D721Med (cell line): ENCODE measurements around the gene MYD88.

Source experiments
- DNase-seq: peaks from one replicate; pipeline ENCODE4 v3.0.0; 2011; ENCODE audit warnings: low spot score; ENCODE audit not compliant: insufficient read length
- FAIRE-seq: peaks from 2 replicates; lab custom pipeline; 2011; peaks lifted over from hg19 to GRCh38; lab: Jason Lieb, UNC
- TF ChIP-seq, protein P1 (sequence below): IDR thresholded peaks from 2 replicates; pipeline ENCODE4 v1.5.1; 2012; ENCODE audit warnings: mild to moderate bottlenecking, control low read depth; ENCODE audit not compliant: insufficient read depth; ENCODE audit errors: missing control alignments

The MYD88 gene

DNA sequence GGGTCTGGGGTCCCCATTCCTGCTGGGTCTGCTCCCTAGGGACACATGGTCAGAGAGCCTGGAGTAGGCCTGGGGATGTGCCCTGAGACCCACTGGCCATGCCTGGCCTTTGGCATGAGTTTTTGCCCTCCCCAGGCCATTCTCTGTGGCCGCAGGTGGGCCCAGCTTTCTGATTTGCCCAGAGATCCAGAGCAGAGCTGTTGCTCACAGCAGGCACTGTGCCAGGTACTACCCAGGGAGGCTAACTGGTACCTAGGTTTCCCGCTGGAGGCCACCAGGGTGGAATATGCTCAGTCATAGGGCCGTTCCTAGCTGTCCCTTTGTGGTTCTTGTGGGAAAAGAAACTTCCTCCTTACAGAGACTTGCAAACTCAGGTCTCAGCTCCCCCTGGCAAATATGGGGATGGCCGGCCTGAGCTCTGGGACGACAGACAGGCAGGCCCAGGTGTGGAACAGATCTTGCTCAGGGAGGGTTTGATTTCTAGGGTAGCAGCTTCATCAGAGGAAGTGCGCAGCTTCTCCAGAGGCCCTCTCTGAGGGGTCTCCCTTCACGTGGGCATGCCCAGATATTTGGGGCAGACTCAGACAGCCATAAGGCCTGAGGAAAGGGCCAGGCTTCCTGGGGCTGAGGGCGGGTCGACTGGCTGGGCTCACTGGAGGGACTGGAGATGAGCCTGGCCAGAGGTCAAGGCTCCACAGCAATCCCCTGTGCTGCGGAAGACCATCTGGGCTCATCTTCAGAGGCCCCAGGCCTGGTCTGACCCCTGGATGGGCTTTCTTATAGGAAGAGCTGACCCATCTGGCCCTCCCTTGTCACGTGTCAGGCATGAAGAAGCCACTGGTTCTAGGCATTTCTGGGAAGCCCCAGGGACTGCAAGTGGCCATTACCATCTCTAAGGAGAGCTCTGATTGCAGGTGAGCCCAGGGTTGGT is 29.5 kb upstream of the MYD88 start:
- no peak for DNase-seq
- TF ChIP-seq, protein P1, sequence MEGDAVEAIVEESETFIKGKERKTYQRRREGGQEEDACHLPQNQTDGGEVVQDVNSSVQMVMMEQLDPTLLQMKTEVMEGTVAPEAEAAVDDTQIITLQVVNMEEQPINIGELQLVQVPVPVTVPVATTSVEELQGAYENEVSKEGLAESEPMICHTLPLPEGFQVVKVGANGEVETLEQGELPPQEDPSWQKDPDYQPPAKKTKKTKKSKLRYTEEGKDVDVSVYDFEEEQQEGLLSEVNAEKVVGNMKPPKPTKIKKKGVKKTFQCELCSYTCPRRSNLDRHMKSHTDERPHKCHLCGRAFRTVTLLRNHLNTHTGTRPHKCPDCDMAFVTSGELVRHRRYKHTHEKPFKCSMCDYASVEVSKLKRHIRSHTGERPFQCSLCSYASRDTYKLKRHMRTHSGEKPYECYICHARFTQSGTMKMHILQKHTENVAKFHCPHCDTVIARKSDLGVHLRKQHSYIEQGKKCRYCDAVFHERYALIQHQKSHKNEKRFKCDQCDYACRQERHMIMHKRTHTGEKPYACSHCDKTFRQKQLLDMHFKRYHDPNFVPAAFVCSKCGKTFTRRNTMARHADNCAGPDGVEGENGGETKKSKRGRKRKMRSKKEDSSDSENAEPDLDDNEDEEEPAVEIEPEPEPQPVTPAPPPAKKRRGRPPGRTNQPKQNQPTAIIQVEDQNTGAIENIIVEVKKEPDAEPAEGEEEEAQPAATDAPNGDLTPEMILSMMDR, result no peak
- FAIRE-seq, result no peak

DNA sequence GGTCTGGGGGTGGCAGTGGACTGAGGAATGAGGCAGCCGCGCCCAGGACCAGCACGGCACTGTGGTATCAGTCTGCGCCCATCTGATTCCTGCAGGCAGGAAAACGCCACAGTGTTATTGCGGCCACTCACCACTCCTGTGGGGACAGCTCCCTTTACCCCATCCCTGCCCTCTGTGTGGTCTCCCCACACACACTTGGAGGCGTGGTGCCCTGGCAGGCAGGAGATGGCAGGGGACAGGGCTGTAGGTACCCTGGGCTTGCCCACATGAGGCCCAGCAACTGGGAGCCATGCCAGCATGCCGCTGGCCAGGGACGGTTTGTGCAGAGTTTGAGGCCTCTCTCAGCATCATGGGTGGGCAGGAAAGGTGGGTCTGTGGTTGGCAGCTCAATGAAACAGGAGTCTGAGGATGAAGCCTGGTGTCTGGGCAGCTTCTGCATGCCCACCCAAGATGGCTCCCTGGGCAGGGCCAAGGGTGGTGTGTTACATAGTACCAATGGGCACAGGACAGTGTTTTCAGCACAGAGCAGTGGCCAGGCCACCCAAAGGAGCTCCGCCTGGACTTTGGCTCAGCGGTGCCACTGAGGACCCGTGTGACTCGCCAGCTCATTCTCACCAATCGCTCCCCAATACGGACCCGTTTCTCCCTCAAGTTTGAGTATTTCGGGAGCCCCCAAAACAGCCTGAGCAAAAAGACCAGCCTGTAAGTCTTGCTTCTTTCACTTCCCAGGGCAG is 28.7 kb upstream of the MYD88 start:
- TF ChIP-seq, protein P1, result no peak
- no peak for FAIRE-seq
- DNase-seq, result no peak

DNA sequence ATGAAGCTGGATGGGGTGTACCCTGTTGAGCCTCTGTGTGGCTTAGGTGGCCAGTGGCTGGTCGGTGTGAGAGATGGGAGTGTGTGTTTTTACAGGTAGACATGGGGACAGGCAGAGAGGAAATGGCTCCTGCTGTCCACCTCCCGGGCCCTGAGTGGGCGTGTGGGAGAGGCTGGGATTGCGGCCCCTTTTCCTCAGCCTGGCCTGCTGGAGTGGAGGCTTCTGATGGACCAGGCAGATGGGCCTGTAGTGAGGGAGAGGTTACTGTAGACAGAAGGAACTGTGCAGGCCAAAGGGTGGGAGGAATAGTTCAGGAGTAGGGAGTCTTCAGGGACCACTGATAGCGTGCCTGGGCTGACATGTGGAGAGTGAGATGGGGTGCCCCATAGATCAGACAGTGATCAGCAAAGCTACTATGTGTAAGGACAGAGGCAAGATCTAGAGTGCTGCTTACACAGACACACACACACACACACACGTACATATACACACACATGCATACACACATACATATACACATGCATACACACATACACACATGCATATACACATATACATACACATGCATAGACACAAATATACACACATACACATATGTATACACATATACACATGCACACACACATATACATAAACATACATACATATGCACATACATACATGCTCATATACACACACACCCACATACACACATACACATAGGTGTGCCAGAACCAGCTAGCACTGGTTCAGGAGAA is 28.0 kb upstream of the MYD88 start:
- DNase-seq (no peak), FAIRE-seq (no peak)
- TF ChIP-seq, protein P1, result no peak

DNA sequence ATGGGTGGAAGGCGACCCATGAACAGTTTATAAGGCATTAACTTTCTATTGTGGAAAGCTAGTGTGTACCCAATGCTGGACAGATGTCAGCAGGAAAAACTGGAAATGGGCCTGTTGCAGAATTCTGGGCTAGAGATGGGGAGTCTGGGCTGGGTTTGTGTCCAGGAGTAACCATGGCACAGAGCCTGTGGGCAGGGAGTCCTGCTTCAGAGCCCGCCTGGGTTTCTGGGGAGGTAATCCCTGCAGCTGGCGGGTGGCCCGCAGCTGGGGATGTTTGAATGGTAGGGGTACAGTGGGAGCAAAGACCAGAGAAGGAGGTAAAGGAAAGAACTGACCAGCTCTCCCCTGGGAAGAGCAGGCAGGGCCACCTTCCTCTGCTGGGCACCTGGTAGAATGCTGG is 27.3 kb upstream of the MYD88 start:
- TF ChIP-seq, protein P1, result no peak
- no peak for FAIRE-seq
- no peak for DNase-seq

DNA sequence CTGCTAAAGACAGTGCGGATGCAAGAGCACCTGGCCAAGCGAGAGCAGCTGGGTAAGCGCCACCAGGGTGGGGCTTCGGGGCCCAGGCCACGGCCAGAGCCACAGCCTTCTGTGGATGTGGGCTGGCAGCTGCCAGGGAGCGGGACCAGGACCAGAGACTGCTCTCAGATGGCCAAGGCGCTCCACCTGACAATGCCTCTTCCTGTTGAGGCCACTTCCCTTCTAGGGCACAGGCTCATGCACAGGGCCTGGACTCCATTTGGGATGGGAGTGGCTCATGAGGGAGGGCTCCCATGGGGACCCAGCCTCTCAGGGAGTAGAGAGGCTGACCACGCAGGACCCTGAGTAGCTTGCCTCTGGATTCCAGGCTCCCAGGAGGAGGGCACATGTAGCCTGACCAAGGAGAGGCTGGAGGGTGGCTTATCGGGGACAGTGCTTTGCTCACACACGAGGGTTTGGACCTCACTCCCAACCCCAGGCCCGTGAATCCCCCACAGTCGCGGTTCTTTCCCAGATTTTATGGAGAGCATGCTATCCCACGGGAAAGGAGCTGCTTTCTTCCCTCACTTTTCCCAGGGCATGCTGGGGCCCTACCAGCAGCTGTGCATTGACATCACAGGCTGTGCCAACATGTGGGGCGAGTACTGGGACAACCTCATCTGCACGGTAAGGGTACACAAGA is 26.6 kb upstream of the MYD88 start:
- FAIRE-seq (no peak), DNase-seq (no peak)
- TF ChIP-seq, protein P1, result no peak

DNA sequence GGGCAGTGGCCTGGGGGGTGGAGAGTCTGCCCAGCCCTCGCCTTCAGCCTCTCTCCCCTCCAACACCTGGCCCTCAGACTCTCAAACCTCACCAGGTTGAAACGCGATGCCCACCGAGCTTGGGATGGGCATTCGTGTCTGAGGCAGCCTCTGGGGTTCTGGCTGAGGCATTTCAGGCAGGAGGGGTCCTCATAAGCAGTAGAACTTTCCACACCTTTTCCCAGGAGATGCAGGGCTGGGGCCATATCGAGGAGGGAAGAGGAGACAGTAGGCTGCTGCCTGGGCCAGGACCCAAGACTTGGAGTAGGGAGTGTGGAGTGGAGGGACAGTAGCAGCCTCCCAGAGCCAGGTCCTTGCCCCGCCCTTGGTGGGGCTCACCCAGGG is 26.1 kb upstream of the MYD88 start:
- FAIRE-seq (no peak), DNase-seq (no peak)
- TF ChIP-seq, protein P1, result no peak
